ENCODE results near the gene SRPK1.

SRPK1 gene

DNA sequence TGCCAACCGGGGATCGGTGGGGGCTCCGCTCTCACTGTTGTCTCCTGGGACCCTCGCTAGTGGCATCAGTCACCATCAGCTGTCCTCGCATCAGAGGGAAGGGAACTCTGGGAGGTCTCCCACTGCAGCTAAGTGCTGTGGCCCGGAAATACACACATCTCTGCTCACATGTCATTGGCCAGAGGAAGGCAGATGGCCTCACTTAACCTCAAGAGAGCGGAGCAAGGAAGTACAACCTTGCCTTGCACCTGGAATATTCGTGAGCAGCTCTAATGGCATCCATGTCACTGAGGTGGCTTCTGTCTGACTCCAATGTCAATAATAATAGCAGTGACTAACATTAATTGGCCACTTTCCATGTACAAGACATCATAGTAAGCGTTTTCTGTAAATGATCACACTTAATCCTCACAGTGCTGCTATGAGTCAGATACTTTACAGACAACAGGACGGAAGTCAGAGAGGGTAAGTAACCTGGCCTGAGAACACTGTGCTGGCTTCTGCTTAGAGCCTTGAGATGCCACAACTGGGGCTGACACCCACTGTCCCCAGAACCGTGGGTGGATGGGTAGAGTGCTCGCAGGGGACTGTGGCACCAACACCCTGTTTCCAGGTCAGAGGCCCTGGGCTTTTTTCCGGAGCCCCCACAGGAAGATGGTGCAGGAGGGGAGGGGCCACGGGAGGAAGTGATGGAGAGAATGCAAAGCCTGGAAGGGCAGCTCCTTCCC, 109.8 kb downstream of the SRPK1 start:
- Histone ChIP-seq H3K9ac (ENCODE audit: low read depth, low read length) (no peak overlapping the region), H3K4me2 (ENCODE audit: low read length) (peak overlapping the region; percentile 42), H3K4me1 (ENCODE audit: control insufficient read depth, insufficient read depth, low read length) (peaks cover 11% of the 10 kb centered on the region), H3K36me3 (ENCODE audit: insufficient read depth, low read length) (no peaks in the 10 kb centered on the region), H3K27me3 (ENCODE audit: control insufficient read depth, insufficient read depth, low read length) (peaks cover 15% of the 10 kb centered on the region), H3K4me3 (ENCODE audit: low read length) (peak overlapping the region; percentile 33), H3K9me3 (replicated peaks; ENCODE audit: low read length) (no peaks in the 10 kb centered on the region)

GRCh38 chr6:35809809-35810208, 111.1 kb downstream of the SRPK1 start:
- Histone ChIP-seq H3K4me3 (ENCODE audit: low read length) (no peak overlapping the region), H3K4me2 (ENCODE audit: low read length) (no peak overlapping the region), H3K9ac (ENCODE audit: low read depth, low read length) (no peak overlapping the region), H3K27me3 (ENCODE audit: control insufficient read depth, insufficient read depth, low read length) (peaks cover 13% of the 10 kb centered on the region), H3K36me3 (ENCODE audit: insufficient read depth, low read length) (no peaks in the 10 kb centered on the region), H3K4me1 (ENCODE audit: control insufficient read depth, insufficient read depth, low read length) (peaks cover 14% of the 10 kb centered on the region), H3K9me3 (replicated peaks; ENCODE audit: low read length) (no peaks in the 10 kb centered on the region)

DNA sequence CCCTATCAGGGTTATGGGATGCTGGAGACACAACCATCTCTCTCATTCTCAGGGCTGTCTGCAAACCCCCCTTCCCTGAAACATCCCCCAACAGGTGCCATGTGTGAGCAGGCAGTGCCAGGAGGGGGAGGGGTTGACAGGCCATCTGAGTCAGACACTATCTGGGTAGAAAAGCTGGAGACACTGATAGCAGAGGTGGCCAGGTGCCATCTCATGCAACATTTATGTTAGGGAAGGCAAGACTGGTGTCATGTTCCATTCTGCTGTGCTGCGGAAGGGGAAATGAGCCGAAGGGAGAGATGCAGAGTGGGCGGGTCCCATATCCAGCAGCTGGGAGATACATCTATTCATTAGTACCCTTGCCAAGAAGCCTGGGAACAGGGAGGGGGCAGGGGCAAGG, 112.2 kb downstream of the SRPK1 start:
- H3K4me2 ChIP-seq (ENCODE audit: low read length): no peak overlapping the region
- no peaks in the 10 kb centered on the region for H3K36me3 ChIP-seq (ENCODE audit: insufficient read depth, low read length)
- H3K4me3 ChIP-seq (ENCODE audit: low read length): no peak overlapping the region
- peaks cover 13% of the 10 kb centered on the region for H3K27me3 ChIP-seq (ENCODE audit: control insufficient read depth, insufficient read depth, low read length)
- H3K9ac ChIP-seq (ENCODE audit: low read depth, low read length): no peak overlapping the region
- peaks cover 14% of the 10 kb centered on the region for H3K4me1 ChIP-seq (ENCODE audit: control insufficient read depth, insufficient read depth, low read length)
- H3K9me3 ChIP-seq (replicated peaks; ENCODE audit: low read length): no peaks in the 10 kb centered on the region

GRCh38 chr6:35804996-35805736, 115.7 kb downstream of the SRPK1 start, which contains the start of gene LHFPL5:
LHFPL5 (plus strand) TSS chr6:35805352; CDS start chr6:35805671, 319 bp downstream.
- Histone ChIP-seq H3K4me1 (ENCODE audit: control insufficient read depth, insufficient read depth, low read length) (peaks cover 3% of the 10 kb centered on the region), H3K36me3 (ENCODE audit: insufficient read depth, low read length) (no peaks in the 10 kb centered on the region), H3K4me3 (ENCODE audit: low read length) (no peak within 1 kb of the TSS), H3K9me3 (replicated peaks; ENCODE audit: low read length) (no peaks in the 10 kb centered on the region), H3K4me2 (ENCODE audit: low read length) (peak within 1 kb of the TSS; percentile 55), H3K27me3 (ENCODE audit: control insufficient read depth, insufficient read depth, low read length) (peaks cover 17% of the 10 kb centered on the region), H3K9ac (ENCODE audit: low read depth, low read length) (no peak within 1 kb of the TSS)

DNA sequence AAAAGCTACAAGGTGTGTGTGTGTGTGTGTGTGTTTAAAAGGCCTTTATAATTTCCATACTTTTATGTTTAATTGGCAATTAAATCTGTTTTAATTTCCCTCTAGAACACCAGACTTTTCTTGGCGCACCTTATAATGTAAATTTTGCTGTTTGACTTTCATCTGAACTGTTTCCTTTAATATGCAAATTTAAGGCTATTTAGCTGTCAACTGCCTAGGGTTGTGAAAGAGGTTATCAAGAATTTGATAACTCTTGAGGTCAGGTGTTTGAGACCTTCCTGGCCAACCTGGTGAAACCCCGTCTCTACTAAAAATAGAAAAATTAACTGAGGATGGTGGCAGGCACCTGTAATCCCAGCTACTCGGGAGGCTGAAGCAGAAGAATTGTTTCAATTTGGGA, 119.8 kb downstream of the SRPK1 start:
- Histone ChIP-seq H3K4me2 (ENCODE audit: low read length) (no peak overlapping the region), H3K4me1 (ENCODE audit: control insufficient read depth, insufficient read depth, low read length) (peaks cover 3% of the 10 kb centered on the region), H3K9ac (ENCODE audit: low read depth, low read length) (no peak overlapping the region), H3K36me3 (ENCODE audit: insufficient read depth, low read length) (no peaks in the 10 kb centered on the region), H3K9me3 (replicated peaks; ENCODE audit: low read length) (no peaks in the 10 kb centered on the region), H3K4me3 (ENCODE audit: low read length) (no peak overlapping the region), H3K27me3 (ENCODE audit: control insufficient read depth, insufficient read depth, low read length) (peaks cover 21% of the 10 kb centered on the region)

DNA sequence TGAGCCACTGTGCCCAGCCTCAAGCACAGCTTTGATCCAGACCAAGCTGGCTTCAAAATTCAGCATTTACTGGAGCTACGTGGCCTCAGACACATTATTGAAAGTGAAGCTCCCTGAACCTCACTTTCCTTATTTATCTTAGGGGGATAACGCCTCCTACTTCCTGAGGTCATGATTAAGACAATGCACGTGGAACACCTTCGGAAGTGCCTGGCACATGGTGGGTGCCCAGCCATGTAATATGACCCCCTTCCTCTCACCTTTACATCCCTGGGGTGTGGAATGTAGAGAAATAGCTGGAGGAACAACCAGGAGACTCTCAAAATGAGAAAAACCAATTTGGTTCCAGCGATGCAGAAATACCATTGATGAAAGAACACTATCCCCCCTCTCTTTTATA, 122.2 kb downstream of the SRPK1 start:
- Histone ChIP-seq H3K9me3 (replicated peaks; ENCODE audit: low read length) (no peaks in the 10 kb centered on the region), H3K4me1 (ENCODE audit: control insufficient read depth, insufficient read depth, low read length) (no peaks in the 10 kb centered on the region), H3K4me3 (ENCODE audit: low read length) (no peak overlapping the region), H3K36me3 (ENCODE audit: insufficient read depth, low read length) (no peaks in the 10 kb centered on the region), H3K27me3 (ENCODE audit: control insufficient read depth, insufficient read depth, low read length) (peaks cover 43% of the 10 kb centered on the region), H3K9ac (ENCODE audit: low read depth, low read length) (no peak overlapping the region), H3K4me2 (ENCODE audit: low read length) (no peak overlapping the region)

DNA sequence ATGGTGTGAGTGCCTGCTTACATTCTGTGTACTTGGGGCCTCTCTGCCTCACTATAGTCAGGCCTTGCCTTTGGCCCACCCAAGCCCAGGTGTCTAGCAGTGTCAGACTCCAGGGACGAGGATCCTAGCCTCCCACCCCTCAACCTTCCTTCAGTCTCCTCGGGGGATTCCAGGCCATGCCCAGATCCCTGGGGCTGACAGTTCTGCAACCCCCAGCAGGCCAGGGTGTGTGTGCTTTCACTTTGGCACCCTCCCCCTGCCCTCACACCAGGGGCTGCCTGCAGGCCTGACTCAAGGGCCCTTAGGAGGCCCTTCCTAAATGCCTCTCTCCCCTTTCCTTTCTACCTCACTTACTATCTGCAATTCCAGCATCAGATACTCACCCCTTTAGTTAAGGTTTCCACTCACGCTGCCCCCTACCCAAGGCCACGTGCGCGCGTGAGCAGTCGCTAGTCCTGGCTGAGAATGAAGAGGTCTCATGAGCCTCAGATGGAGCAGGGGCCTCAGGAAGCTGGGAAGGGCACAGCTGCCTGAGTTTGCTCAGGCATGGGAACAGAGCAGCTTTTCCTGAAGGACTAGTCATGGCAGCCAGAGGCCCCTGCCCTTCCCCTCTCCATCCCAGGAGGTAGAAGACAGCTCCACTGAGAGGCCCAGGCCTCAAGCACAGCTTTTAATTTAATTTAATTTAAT, 122.9 kb downstream of the SRPK1 start:
- Histone ChIP-seq H3K9ac (ENCODE audit: low read depth, low read length) (no peak overlapping the region), H3K4me2 (ENCODE audit: low read length) (no peak overlapping the region), H3K4me3 (ENCODE audit: low read length) (no peak overlapping the region), H3K4me1 (ENCODE audit: control insufficient read depth, insufficient read depth, low read length) (no peaks in the 10 kb centered on the region), H3K27me3 (ENCODE audit: control insufficient read depth, insufficient read depth, low read length) (peaks cover 48% of the 10 kb centered on the region), H3K9me3 (replicated peaks; ENCODE audit: low read length) (no peaks in the 10 kb centered on the region), H3K36me3 (ENCODE audit: insufficient read depth, low read length) (no peaks in the 10 kb centered on the region)

GRCh38 chr6:35796236-35796635, 124.7 kb downstream of the SRPK1 start:
- no peak overlapping the region for H3K9ac ChIP-seq (ENCODE audit: low read depth, low read length)
- H3K9me3 ChIP-seq (replicated peaks; ENCODE audit: low read length): no peaks in the 10 kb centered on the region
- peaks cover 58% of the 10 kb centered on the region for H3K27me3 ChIP-seq (ENCODE audit: control insufficient read depth, insufficient read depth, low read length)
- no peaks in the 10 kb centered on the region for H3K36me3 ChIP-seq (ENCODE audit: insufficient read depth, low read length)
- H3K4me2 ChIP-seq (ENCODE audit: low read length): no peak overlapping the region
- no peak overlapping the region for H3K4me3 ChIP-seq (ENCODE audit: low read length)
- H3K4me1 ChIP-seq (ENCODE audit: control insufficient read depth, insufficient read depth, low read length): no peaks in the 10 kb centered on the region

DNA sequence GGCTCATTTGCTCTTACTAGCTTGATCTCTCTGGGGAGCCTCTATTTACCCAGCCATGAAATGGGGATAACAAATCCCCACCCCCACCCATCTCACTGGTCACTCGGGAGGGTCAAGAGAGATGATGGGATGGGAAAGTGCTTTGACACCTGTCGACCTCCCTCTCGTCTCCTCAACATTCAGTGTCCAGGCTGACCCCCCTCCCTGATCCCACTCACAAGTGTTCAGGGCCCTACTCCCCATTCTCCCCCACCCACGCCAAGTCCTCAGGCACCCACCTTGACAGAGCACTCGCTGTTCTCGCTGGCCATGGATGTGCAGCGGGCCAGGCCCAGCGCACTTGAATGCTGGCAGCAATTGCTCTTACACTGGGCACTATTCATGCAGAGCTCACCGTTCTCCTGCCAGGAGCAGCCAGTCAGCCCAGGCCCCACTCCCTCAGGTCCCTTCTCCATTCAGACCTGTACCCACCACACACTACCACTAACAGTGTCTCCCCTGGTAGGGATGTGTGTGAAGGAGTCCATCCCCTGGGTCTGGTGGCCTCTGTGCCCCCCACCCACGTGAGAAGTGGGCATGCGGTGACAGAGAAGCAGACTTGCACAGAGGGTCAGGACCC, 125.3 kb downstream of the SRPK1 start:
- H3K4me3 ChIP-seq (ENCODE audit: low read length): no peak overlapping the region
- H3K4me1 ChIP-seq (ENCODE audit: control insufficient read depth, insufficient read depth, low read length): no peaks in the 10 kb centered on the region
- H3K9me3 ChIP-seq (replicated peaks; ENCODE audit: low read length): no peaks in the 10 kb centered on the region
- peaks cover 63% of the 10 kb centered on the region for H3K27me3 ChIP-seq (ENCODE audit: control insufficient read depth, insufficient read depth, low read length)
- no peak overlapping the region for H3K9ac ChIP-seq (ENCODE audit: low read depth, low read length)
- H3K36me3 ChIP-seq (ENCODE audit: insufficient read depth, low read length): no peaks in the 10 kb centered on the region
- no peak overlapping the region for H3K4me2 ChIP-seq (ENCODE audit: low read length)

GRCh38 chr6:35794536-35795452, 126.1 kb downstream of the SRPK1 start:
- Histone ChIP-seq H3K36me3 (ENCODE audit: insufficient read depth, low read length) (no peaks in the 10 kb centered on the region), H3K9me3 (replicated peaks; ENCODE audit: low read length) (no peaks in the 10 kb centered on the region), H3K4me3 (ENCODE audit: low read length) (no peak overlapping the region), H3K4me2 (ENCODE audit: low read length) (no peak overlapping the region), H3K4me1 (ENCODE audit: control insufficient read depth, insufficient read depth, low read length) (no peaks in the 10 kb centered on the region), H3K27me3 (ENCODE audit: control insufficient read depth, insufficient read depth, low read length) (peaks cover 66% of the 10 kb centered on the region), H3K9ac (ENCODE audit: low read depth, low read length) (no peak overlapping the region)
